GM19397 (cell line): ENCODE results near the gene PDK4.
"Not testable (repeated sequence)": the region's sequence is repeated elsewhere in the genome, so short reads cannot be mapped to it uniquely, and the experiment has no call there.

Source experiments
- ATAC-seq: cut with Tn5 transposase; IDR thresholded peaks from one replicate; pipeline ENCODE4 v1.9.1; 2021; ENCODE audit warnings: mild to moderate bottlenecking, moderate library complexity; ENCODE audit not compliant: unreplicated experiment

Gene PDK4

DNA sequence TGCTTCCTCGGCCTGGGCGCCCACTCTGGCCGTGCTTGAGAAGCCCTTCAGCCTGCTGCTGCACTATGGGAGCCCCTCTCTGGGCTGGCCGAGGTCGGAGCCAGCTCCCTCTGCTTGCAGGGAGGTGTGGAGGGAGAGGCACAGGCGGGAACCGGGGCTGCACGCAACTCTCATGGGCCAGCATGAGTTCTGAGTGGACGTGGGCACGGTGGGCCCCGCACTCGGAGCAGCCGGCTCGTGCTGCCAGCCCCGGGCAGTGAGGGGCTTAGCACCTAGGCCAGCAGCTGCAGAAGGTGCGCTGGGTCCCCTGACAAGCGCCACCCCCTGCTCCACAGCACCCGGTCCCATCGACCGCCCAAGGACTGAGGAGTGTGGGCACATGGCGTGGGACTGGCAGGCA, 9.0 kb upstream of the PDK4 start:
- ATAC-seq: no peak

DNA sequence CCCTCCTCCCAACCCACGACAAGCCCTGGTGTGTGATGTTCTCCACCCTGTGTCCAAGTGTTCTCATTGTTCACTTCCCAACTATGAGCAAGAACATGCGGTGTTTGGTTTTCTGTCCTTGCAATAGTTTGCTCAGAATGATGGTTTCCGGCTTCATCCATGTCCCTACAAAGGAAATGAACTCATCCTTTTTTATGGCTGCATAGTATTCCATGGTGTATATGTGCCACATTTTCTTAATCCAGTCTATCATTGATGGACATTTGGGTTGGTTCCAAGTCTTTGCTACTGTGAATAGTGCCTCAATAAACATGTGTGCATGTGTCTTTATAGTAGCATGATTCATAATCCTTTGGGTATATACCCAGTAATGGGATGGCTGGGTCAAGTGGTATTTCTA, 8.5 kb upstream of the PDK4 start:
- ATAC-seq: not testable (repeated sequence)

- not testable (repeated sequence) for ATAC-seq
These were observed 8.1 kb upstream of the PDK4 start for GRCh38 chr7:95604397-95604796.

DNA sequence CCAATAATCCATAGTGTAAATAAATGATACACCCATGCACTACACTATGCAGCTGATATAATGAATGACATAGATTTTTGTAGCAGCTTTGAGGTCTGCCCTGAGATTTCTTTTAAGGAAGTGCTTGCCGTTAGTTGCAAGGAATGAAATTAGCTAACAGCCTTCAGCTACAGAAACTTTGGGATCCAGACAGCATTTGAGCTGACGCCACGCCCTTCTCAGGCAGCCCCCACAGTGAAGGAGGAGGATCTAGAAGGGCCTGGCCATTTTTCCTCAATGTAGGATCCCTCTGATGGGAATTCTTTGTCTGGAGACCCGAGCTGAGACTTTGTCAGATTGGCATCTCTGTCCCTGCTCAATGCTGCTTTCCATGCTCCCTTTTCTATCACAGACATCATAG, 6.1 kb upstream of the PDK4 start:
- no peak for ATAC-seq

- no peak for ATAC-seq
These were observed 5.0 kb upstream of the PDK4 start for GRCh38 chr7:95601316-95601715.

DNA sequence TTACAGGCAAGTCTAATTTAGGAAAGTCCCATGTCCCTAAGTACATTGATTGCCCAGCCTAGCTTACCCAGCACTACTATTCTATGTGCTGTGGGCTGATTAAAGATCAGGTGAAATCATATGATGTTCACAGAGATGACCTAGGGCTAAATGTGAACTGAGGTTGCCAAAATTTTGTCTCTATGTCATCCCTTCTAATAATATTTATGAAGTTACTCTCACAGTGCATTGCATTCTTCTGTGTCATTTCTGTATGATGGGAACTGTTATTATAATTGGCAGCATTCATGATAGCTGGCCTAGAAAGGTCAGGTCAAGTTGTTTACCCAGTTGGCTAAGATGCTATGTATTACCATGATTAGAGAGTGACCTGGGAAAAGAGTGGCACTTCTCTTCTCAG, 2.8 kb upstream of the PDK4 start:
- ATAC-seq: no peak

- ATAC-seq: no peak
These were observed 2.2 kb upstream of the PDK4 start for GRCh38 chr7:95598511-95598910.

DNA sequence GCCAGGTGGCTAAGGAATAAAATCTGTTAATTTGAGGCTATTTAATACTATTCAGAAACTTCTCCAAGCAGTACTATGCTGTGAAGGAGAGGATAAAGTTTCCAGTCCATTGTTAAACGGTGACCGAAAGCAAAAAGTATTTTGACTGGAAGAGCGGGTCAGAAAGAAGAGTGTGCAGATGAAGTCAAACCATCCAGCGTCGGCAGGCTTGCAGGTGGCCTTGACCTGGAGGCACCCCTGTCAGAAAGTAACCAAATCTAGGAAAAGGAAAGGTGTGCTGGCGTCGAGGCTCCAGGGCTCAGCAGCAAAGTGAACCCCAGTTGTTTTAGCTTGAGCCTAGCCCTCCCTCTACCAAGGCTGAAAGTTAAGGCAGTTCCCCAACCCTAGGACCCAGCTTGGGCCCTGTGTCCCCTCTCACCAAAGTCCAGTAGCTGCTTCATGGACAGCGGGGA, 544 bp downstream of the PDK4 start:
- no peak for ATAC-seq

- ATAC-seq: no peak
These were observed 2.1 kb downstream of the PDK4 start for GRCh38 chr7:95594185-95594584.

GRCh38 chr7:95593343-95593742, 3.0 kb downstream of the PDK4 start:
- ATAC-seq: no peak

- no peak for ATAC-seq
These were observed 3.7 kb downstream of the PDK4 start for GRCh38 chr7:95592570-95592969.

DNA sequence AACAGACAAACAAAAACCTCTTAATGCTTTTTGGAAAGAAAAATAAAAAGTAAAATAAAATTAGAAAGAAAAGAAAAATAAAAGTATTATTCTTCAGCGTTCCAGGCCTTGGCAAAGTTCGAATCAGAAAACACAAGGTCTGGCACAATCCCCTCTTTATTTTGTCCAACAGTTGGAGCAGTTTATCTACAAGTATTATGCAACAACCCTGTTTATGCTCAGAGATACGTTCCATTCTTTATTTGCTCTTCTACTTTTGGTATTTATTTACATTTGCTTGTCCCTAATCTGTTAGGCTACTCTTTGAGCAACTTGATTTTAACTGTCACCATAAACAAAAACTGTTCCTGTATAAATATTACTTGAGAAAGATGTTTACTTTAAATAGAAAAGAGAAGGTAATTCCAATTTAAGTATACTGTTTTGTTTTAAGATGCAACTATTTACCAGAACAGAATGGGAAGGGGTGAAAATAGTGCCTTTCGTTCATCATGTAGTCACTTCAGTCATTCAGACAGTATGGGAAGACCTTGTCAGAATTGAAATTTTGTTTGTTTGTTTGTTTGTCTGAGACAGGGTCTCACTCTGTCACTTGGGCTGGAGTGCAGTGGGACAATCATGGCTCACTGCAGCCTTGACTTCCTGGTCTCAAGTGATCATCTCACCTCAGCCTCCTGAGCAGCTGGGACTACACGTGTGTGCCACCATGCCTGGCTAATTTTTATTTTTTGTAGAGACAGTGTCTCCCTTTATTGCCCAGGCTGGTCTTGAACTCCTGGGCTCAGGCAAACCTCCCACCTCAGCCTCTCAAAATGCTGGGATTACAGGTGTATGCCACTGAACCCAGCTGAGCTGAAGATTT, 5.7 kb downstream of the PDK4 start:
- no peak for ATAC-seq

DNA sequence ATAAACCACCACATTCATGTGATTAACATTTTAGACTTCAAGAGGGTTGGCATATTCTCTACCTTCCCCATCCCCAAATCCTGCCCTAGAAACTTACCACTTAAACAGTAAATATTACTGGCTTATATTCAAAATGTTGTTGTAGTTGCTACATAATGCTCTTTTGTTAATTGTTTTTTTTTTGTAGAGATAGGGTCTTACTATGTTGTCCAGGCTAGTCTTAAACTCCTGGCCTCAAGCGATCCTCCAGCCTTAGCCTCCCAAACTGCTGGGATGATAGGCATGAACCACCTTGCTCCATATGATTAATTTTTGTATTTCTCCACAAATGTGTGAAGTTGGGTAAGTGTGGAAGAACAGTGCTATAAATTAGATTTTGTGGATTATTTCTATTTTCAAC, 6.5 kb downstream of the PDK4 start:
- ATAC-seq: no peak

- no peak for ATAC-seq
These were observed 7.3 kb downstream of the PDK4 start for GRCh38 chr7:95589031-95589430.

GRCh38 chr7:95586951-95587301, 9.4 kb downstream of the PDK4 start:
- no peak for ATAC-seq

GRCh38 chr7:95585426-95585789, 10.9 kb downstream of the PDK4 start:
- ATAC-seq: no peak

- no peak for ATAC-seq
These were observed 11.4 kb downstream of the PDK4 start for GRCh38 chr7:95584769-95585425.

DNA sequence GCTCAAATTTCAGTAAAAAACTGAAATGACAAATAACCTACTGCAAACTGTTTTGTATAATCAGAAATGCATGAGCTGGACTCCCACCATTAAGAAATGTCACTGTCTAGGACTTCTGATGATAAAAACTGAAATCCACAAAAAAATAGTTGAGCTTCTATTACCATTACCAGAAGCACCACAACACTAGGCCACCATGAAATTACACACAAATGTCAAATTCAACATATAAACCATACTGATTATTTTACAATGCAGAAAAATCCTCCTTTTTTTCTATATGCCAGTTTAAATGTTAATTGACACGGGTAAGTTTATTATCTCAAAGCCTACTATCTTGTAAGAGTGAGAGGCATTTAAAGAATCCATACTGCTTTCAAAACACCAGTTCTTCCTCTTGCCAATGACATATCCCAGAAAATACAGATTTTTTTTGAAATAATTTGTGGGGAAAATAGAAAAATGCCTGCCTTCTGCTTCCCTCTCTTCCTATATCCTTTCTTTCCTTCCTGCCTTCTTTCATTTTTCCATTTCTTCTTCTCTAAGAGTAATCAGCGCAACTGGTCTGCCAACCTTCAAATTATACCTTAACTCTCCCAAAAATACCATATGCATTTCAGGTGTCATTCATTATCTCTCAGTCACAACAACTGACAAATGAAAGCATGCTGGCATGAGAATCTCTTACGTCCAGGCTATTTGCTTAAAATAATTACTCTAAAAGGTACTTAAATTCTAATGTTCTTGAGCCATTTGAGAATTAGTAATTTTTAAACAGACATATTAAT, 12.3 kb downstream of the PDK4 start:
- no peak for ATAC-seq

DNA sequence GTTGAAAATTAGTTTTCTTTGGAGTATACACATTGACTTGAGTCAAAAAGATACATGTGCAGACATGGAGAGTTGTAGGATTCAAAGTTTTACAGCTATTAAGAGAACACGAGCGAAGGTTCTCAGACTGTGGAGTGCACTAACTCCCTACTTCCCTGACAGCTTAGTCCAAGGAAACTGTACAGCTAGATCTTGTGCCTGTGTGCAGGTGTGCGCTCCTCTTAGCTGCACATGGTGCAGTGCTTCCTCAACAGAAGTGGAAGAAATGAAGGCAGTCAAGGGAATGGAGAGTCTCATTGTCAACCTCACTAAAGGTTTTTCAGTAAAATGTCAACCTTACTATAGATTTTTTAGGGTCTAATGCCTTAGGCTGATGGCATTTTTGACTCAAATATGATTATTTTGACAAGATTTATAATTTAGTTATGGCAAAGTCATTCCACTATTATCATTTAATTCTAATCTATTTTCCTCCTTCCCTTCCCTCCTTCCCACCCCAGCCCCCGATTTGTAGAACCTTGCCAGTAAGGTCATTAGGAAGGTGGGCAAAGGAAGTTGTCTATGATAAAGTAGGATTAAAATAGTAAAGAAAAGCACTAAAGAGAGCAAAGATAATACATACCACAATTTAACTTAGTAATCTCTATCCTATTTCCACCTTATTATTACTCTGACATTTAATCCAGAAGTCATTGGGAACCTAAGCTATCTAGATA, 13.6 kb downstream of the PDK4 start:
- no peak for ATAC-seq

- no peak for ATAC-seq
These were observed 14.8 kb downstream of the PDK4 start for GRCh38 chr7:95581467-95581866.

- no peak for ATAC-seq
These were observed 17.0 kb downstream of the PDK4 start for GRCh38 chr7:95579318-95579717.
